ENCODE results near the gene SDK1.

Gene SDK1

DNA sequence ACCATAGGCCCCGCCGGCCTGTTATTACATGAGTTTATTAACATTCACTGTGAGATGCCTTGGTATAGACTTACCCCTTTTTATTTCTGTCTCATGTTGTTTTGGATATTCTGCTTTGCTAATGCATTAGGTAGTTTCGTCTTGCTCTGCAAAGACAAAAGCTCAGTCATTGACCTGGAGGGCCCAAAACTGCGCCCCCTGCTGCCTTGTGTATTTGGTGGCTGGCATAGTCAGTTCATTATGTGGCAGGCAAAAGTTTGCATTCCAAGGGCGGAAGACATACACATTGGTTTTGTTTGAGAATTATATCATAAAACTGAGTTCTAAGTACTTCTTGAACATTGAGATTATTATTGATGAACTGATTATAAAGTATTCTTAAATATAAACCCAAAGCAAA is 372.5 kb downstream of the SDK1 start:
- TF ChIP-seq CTCF (conservative IDR thresholded peaks at IDR 0.05; ENCODE audit: low read depth) = peak; percentile 36
- peak; percentile 15 for DNase-seq (ENCODE audit: low spot score)
- H3K27ac ChIP-seq = no peak overlapping the region
- CTCF ChIA-PET = interaction anchor here (0.5 to 1.4 kb wide), 3 partner anchors 32 to 57 kb away, joined by 3 to 4 read pairs (median 3); no protein-coding TSS in a partner anchor
- POLR2A ChIA-PET (ENCODE audit: low non-redundant PET) = no interaction called here

GRCh38 chr7:3678314-3678810 is 377.3 kb downstream of the SDK1 start:
- POLR2A ChIA-PET (ENCODE audit: low non-redundant PET) = no interaction called here
- TF ChIP-seq CTCF (conservative IDR thresholded peaks at IDR 0.05; ENCODE audit: low read depth) = no peak
- H3K27ac ChIP-seq = no peak overlapping the region
- DNase-seq (ENCODE audit: low spot score) = no peak
- CTCF ChIA-PET = no interaction called here

GRCh38 chr7:3682028-3682710 is 381.1 kb downstream of the SDK1 start:
- no peak overlapping the region for H3K27ac ChIP-seq

DNA sequence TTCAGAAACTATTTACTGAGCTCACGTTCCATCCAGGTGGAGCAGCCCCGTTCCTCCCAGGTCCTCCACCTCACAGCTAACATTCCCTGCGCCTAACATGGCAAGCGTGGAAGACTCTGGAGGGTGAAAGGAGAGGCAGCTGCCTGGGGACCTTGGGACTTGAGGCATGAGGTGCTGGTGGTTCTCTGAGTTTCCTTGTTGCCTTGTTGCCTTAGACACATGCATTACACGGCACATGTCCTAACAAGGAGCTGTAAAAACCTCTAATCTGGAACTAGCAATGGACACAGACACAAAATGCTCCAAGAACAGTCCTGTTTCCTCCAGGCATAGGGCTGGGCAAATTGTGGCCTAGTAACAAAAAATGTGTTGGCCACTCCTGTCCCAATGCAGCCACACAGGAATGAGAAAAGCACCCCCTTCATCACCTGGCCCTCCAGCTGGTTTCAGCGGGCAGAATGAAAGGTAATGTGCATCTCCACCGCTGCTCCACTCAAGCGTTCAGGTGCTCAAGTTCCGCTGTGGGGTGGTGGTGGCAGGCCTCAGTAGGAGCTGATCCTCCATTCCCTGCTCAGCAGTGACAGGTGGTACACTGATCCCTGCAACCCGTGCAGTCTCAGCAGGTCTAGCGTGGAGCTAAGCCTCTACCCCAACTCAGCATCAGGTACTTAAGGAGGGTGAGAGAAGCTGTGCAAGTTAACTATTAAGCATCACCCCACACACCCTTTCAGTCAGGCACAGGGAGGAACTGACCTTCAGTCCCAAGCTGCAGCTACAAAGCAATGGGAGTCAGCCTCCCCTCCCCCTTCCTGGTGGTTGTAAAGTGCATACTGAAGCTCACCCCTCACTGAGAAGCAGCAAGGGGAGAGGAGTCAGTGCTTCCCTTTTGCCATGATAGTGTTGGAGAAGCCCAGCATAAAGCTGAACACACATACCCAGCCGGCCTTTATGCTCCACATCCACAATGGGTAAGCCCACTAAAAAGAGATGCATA is 382.8 kb downstream of the SDK1 start:
- CTCF ChIA-PET = interaction anchor here (0.6 to 0.7 kb wide), 3 partner anchors 45 to 383 kb away, joined by 3 to 4 read pairs (median 3); no protein-coding TSS in a partner anchor

More at GRCh38 chr7:3682028-3682710, 381.1 kb downstream of the SDK1 start:
- ChIA-PET CTCF (interaction anchor here (0.6 to 0.7 kb wide), 3 partner anchors 44 to 599 kb away, joined by 3 read pairs; no protein-coding TSS in a partner anchor), POLR2A (ENCODE audit: low non-redundant PET) (no interaction called here)
- no peak for DNase-seq (ENCODE audit: low spot score)
- no peak for TF ChIP-seq CTCF (conservative IDR thresholded peaks at IDR 0.05; ENCODE audit: low read depth)

GRCh38 chr7:3688071-3688470 is 387.0 kb downstream of the SDK1 start:
- no peak for DNase-seq (ENCODE audit: low spot score)
- POLR2A ChIA-PET (ENCODE audit: low non-redundant PET) = no interaction called here
- no peak overlapping the region for H3K27ac ChIP-seq
- CTCF ChIA-PET = no interaction called here
- no peak for TF ChIP-seq CTCF (conservative IDR thresholded peaks at IDR 0.05; ENCODE audit: low read depth)

More for the DNA sequence above, 382.8 kb downstream of the SDK1 start:
- POLR2A ChIA-PET (ENCODE audit: low non-redundant PET) = no interaction called here
- TF ChIP-seq CTCF (conservative IDR thresholded peaks at IDR 0.05; ENCODE audit: low read depth) = no peak
- H3K27ac ChIP-seq = no peak overlapping the region
- DNase-seq (ENCODE audit: low spot score) = no peak

DNA sequence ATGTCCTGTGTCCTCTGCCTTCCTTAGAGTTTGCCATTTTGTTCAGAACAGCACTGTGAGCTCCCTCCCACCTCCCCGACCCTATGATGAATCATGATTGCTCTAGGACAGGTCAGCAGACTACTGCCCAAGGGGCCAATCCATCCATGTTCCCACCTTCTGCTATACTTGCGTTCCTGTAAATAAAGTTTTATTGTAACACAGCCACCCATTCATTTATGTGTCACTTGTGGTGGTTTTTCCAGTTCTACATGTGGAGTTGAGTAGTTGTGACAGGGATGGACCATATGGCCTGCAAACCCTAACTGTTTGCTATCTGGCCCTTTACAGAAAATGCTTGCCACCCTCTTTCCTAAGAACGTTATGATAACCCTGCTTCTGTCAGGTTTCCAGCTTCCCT is 387.8 kb downstream of the SDK1 start:
- no peak overlapping the region for H3K27ac ChIP-seq
- TF ChIP-seq CTCF (conservative IDR thresholded peaks at IDR 0.05; ENCODE audit: low read depth) = no peak
- ChIA-PET POLR2A (ENCODE audit: low non-redundant PET) (no interaction called here), CTCF (no interaction called here)
- no peak for DNase-seq (ENCODE audit: low spot score)
